DOHH2 (cell line): Measurements from ENCODE around the gene ZIC4.

Experiments used
- H3F3A ChIP-seq: fragments of 200-600 bp; sonication (generic), shearing (Covaris generic); 2 replicates; pipeline ENCODE4 v1.6.0; 2016; ENCODE audit warnings: antibody characterized with exemption, mild to moderate bottlenecking; ENCODE audit not compliant: control insufficient read depth, insufficient read depth
- H3K27ac ChIP-seq: fragments of 200-600 bp; sonication (generic); 2 replicates; pipeline ENCODE4 v1.5.1; 2014; ENCODE audit warnings: low read depth, mild to moderate bottlenecking, low read length, moderate library complexity
- H3K27me3 ChIP-seq: fragments of 200-600 bp; sonication (generic); 2 replicates; pipeline ENCODE4 v1.6.1; 2014; ENCODE audit warnings: mild to moderate bottlenecking, low read length, mixed read lengths; ENCODE audit not compliant: control insufficient read depth
- H3K36me3 ChIP-seq: fragments of 200-600 bp; sonication (generic); 2 replicates; pipeline ENCODE4 v1.6.1; 2014; ENCODE audit warnings: mild to moderate bottlenecking, low read length, moderate library complexity, mixed read lengths; ENCODE audit not compliant: control insufficient read depth
- H3K4me1 ChIP-seq: fragments of 200-600 bp; sonication (generic); 2 replicates; pipeline ENCODE4 v1.6.1; 2014; ENCODE audit warnings: mild to moderate bottlenecking, low read length, mixed read lengths; ENCODE audit not compliant: control insufficient read depth
- H3K4me2 ChIP-seq: fragments of 200-600 bp; sonication (generic); 2 replicates; pipeline ENCODE4 v1.6.0; 2014; ENCODE audit warnings: mild to moderate bottlenecking, low read length, moderate library complexity
- H3K4me3 ChIP-seq: fragments of 200-600 bp; sonication (generic); 2 replicates; pipeline ENCODE4 v1.5.1; 2014; ENCODE audit warnings: mild to moderate bottlenecking, low read length, mixed read lengths
- H3K79me2 ChIP-seq: fragments of 200-600 bp; sonication (generic); 2 replicates; pipeline ENCODE4 v1.6.1; 2014; ENCODE audit warnings: mild to moderate bottlenecking, low read length, mixed read lengths; ENCODE audit not compliant: control insufficient read depth
- H3K9me2 ChIP-seq: fragments of 200-600 bp; sonication (generic); replicated peaks from 2 replicates; pipeline ENCODE4 v1.6.1; 2014; ENCODE audit warnings: mild to moderate bottlenecking, low read length, mixed read lengths; ENCODE audit not compliant: control insufficient read depth
- H3K9me3 ChIP-seq: fragments of 200-600 bp; sonication (generic); 2 replicates; pipeline ENCODE4 v1.6.1; 2014; ENCODE audit warnings: antibody characterized with exemption, low read length, mixed read lengths; ENCODE audit not compliant: control insufficient read depth, insufficient read depth
- H4K20me1 ChIP-seq: fragments of 200-600 bp; sonication (generic); 2 replicates; pipeline ENCODE4 v1.6.0; 2014; ENCODE audit warnings: low read depth, mild to moderate bottlenecking, antibody characterized with exemption, low read length, moderate library complexity; ENCODE audit not compliant: control insufficient read depth, insufficient read depth
- CTCF ChIP-seq: fragments of 200-600 bp; sonication (generic); IDR thresholded peaks from one replicate; pipeline ENCODE4 v1.5.1; 2014; ENCODE audit warnings: antibody characterized with exemption, mild to moderate bottlenecking, low read depth, low read length; ENCODE audit not compliant: poor library complexity, severe bottlenecking
- EZH2phosphoT487 ChIP-seq: fragments of 200-600 bp; sonication (generic); IDR thresholded peaks from 2 replicates; pipeline ENCODE4 v1.6.1; 2017; ENCODE audit warnings: borderline replicate concordance, mild to moderate bottlenecking, antibody characterized with exemption, low read length, moderate library complexity, mixed read lengths

The ZIC4 gene

GRCh38 chr3:147410526-147411237 is 4.3 kb upstream of the ZIC4 start:
- Histone ChIP-seq H4K20me1 (no peaks in the 10 kb centered on the region), H3K36me3 (no peaks in the 10 kb centered on the region), H3K27me3 (no peaks in the 10 kb centered on the region), H3K9me3 (peaks cover 5% of the 10 kb centered on the region; the same call in 1 of the 2 replicates), H3K9me2 (no peaks in the 10 kb centered on the region), H3K4me3 (no peak overlapping the region), H3K27ac (no peak overlapping the region), H3K4me1 (no peaks in the 10 kb centered on the region), H3F3A (no peaks in the 10 kb centered on the region), H3K79me2 (no peaks in the 10 kb centered on the region), H3K4me2 (no peak overlapping the region)
- TF ChIP-seq CTCF = no peak

- Histone ChIP-seq H3K4me2 (no peak overlapping the region), H3K36me3 (no peaks in the 10 kb centered on the region), H3K27ac (no peak overlapping the region), H3K4me3 (no peak overlapping the region), H3K9me2 (no peaks in the 10 kb centered on the region), H3K79me2 (no peaks in the 10 kb centered on the region), H4K20me1 (no peaks in the 10 kb centered on the region), H3F3A (no peaks in the 10 kb centered on the region), H3K27me3 (no peaks in the 10 kb centered on the region), H3K9me3 (peaks cover 5% of the 10 kb centered on the region; the same call in 1 of the 2 replicates), H3K4me1 (no peaks in the 10 kb centered on the region)
- no peak for TF ChIP-seq CTCF
These were observed 3.8 kb upstream of the ZIC4 start for GRCh38 chr3:147410116-147410525.

- Histone ChIP-seq H3K9me2 (no peaks in the 10 kb centered on the region), H3K27me3 (no peaks in the 10 kb centered on the region), H4K20me1 (no peaks in the 10 kb centered on the region), H3F3A (no peaks in the 10 kb centered on the region), H3K4me3 (no peak within 1 kb of the TSS), H3K4me2 (no peak within 1 kb of the TSS), H3K79me2 (no peaks in the 10 kb centered on the region), H3K27ac (no peak within 1 kb of the TSS), H3K4me1 (no peaks in the 10 kb centered on the region), H3K36me3 (no peaks in the 10 kb centered on the region), H3K9me3 (peaks cover 5% of the 10 kb centered on the region; the same call in 1 of the 2 replicates)
- TF ChIP-seq EZH2phosphoT487 = no peak
- no peak for TF ChIP-seq CTCF
These were observed 3.1 kb upstream of the ZIC4 start, which contains the start of gene ZIC1 for GRCh38 chr3:147409143-147410115. ZIC1 (plus strand) TSS chr3:147409365; CDS start chr3:147410113, 748 bp downstream.
